SH-SY5Y (cell line): ENCODE data around the gene ELMO1.

Experiments used
- GATA2 ChIP-seq: IDR thresholded peaks from 2 replicates; pipeline ENCODE4 v1.6.1; 2011; ENCODE audit warnings: mild to moderate bottlenecking, low read depth, low read length
- GATA3 ChIP-seq: IDR thresholded peaks from 2 replicates; pipeline ENCODE4 v1.6.1; 2011; ENCODE audit warnings: low read depth, mild to moderate bottlenecking, low read length, moderate library complexity

DNA sequence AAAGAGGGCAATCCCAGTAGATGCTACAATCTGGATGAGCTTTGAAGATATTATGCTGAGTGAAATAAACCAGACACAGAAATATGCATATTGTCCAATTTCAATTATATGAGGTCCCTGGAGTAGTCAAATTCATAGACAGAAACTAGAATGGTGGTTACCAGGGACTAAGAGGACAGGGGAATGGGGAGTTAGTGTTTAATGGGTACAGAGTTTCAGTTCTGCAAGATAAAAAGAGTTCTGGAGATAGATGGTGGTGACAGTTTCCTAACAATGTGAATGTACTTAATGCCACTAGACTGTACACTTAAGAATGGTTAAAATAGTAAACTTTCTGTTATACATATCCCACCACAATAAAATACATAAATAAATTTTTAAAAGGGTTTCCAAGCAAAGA is 236.6 kb downstream of the ELMO1 start:
- TF ChIP-seq GATA3 (no peak), GATA2 (no peak)
